ENCODE measurements around the gene AKNA. TPM values are rescaled to one million over a fixed set of nuclear protein-coding genes. Genes with fewer than 3 reads are reported as not detected.

The AKNA gene
- total RNA-seq, 1 donor from 2014 or later, result 6.3 TPM

DNA sequence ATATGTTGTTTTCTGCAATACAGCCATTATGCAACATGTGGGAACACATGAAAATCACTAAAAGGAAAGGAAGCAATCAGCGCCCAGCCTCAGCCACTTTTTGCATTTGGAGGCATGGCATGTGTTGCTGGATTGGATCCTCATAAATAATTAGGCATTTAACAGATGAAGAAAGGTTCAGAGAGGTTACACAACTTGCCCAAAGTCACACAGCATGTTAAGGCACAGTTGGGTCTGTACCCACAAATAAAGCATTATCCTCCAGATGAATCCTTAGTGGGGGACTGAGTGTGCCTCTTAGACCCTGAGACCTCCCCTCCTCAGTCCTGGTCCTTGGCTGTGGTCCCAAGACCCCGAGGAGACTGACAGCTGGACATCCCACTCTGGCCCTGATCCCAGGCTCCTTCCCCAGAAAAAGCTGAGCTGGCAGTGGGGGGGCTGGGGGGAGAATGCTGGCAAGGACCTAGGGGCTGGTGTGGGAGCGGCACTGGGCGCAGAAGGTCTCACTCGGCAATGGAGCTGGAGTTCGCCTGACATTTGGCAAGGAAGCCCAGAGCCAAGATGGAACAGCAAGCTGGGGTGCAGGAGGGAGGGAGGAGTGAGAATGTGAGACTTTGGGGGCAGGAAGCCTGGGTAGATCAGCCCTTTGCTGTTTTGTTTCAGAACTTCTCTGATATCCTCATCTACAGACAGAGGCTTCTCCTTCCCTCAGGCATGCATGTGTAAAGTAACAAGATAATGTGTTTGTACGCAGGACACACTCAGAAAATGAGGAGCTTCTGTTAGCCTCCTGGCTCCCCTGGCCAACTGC lies 6.9 kb upstream of the AKNA start:
- intact Hi-C loops (cut with micrococcal nuclease), result no loop called here
- Histone ChIP-seq H3K27ac (replicated peaks) (peak overlapping the region; percentile 38), H3K9me3 (replicated peaks) (no peaks in the 10 kb centered on the region), H3K4me1 (peaks cover 41% of the 10 kb centered on the region), H3K27me3 (ENCODE audit: low read depth) (no peaks in the 10 kb centered on the region), H3K4me3 (no peak overlapping the region), H3K36me3 (no peaks in the 10 kb centered on the region)
- DNase-seq, result no peak
- TF ChIP-seq, protein P1, sequence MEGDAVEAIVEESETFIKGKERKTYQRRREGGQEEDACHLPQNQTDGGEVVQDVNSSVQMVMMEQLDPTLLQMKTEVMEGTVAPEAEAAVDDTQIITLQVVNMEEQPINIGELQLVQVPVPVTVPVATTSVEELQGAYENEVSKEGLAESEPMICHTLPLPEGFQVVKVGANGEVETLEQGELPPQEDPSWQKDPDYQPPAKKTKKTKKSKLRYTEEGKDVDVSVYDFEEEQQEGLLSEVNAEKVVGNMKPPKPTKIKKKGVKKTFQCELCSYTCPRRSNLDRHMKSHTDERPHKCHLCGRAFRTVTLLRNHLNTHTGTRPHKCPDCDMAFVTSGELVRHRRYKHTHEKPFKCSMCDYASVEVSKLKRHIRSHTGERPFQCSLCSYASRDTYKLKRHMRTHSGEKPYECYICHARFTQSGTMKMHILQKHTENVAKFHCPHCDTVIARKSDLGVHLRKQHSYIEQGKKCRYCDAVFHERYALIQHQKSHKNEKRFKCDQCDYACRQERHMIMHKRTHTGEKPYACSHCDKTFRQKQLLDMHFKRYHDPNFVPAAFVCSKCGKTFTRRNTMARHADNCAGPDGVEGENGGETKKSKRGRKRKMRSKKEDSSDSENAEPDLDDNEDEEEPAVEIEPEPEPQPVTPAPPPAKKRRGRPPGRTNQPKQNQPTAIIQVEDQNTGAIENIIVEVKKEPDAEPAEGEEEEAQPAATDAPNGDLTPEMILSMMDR (IDR thresholded peaks at IDR 0.05; ENCODE audit: borderline replicate concordance), result no peak

DNA sequence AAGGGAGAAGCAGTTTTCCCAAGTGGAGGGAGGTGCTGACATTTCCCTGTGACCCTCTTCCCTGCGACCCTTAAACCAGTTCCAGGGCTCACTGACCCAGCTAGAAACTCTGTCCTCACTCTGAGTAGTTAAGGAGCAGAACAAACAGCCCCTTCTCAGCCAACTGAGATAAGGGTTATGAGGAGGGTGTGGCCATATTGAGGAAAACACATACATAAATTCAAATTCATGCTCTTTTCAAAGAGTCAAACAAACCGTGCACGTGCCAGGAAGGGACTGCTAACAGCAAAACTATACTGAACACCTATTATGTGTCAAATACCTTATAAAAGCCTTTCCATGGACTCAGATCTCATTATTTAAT lies 4.9 kb upstream of the AKNA start:
- H3K4me1 ChIP-seq, result peaks cover 46% of the 10 kb centered on the region

DNA sequence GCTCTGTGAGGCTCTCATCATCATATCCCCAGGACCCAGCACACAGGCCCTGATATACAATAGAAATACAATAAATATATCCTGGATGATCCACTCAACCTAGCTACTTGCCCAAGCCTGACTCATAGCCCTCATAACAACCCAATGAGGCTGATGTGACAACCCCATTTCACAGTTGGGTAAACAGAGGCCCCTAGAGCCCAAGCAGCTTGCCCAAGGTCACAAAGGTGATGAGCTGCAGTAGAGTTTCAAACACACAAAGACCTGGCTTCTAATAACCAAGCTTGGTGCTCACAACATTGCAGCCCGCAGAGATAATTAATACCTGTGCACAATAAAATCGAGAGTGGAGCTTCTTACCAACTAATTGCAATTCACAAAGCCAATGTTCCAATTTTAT lies 3.2 kb upstream of the AKNA start:
- Histone ChIP-seq H3K9me3 (replicated peaks) (no peaks in the 10 kb centered on the region), H3K27me3 (ENCODE audit: low read depth) (no peaks in the 10 kb centered on the region), H3K36me3 (no peaks in the 10 kb centered on the region), H3K27ac (replicated peaks) (peak overlapping the region; percentile 42), H3K4me1 (peaks cover 54% of the 10 kb centered on the region), H3K4me3 (no peak overlapping the region)
- intact Hi-C loops (cut with micrococcal nuclease), result no loop called here
- DNase-seq, result no peak
- TF ChIP-seq, protein P1 (IDR thresholded peaks at IDR 0.05; ENCODE audit: borderline replicate concordance), result no peak

More for the DNA sequence above, 4.9 kb upstream of the AKNA start:
- no peak for DNase-seq
- intact Hi-C loops (cut with micrococcal nuclease), result no loop called here
- no peak overlapping the region for H3K4me3 ChIP-seq
- H3K27me3 ChIP-seq (ENCODE audit: low read depth), result no peaks in the 10 kb centered on the region
- TF ChIP-seq, protein P1 (IDR thresholded peaks at IDR 0.05; ENCODE audit: borderline replicate concordance), result no peak
- H3K36me3 ChIP-seq, result no peaks in the 10 kb centered on the region
- H3K27ac ChIP-seq (replicated peaks), result peak overlapping the region; percentile 55
- no peaks in the 10 kb centered on the region for H3K9me3 ChIP-seq (replicated peaks)

DNA sequence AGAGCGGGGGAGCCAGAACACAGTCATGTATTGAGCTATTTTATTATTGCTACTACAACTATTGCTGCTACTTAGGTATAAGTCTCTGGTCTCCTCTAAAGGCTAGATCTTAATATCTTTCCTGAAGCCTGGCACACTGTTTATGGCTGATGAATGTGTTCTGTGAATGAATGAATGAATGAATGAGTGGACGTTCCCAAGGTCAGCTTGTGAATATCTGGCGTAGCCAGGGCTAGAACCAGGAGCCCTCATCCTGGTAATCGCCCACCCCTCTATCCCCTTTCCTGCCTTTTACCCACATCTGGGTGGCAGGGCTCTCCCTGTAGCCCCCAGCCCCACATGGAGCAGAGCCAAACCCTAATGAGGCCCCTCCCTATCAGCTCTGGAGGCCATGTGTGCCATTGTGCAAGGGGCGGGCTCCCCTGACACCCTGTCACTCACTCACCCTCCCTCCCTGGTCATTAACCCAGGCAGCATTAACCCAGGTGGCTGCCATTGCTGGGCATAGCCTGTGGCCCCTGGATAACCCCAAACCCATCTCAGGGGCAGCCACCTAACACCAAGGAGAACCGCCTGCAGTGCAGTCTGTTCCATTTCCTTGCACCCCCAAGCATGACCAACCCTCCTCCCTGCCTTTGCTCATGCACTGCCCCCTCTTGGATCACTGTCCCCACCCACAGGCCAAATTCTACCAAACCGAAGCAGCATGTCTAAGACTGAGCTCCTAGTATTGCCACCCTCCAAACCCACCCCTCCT lies 2.0 kb upstream of the AKNA start:
- intact Hi-C loops (cut with micrococcal nuclease), result no loop called here
- H3K4me1 ChIP-seq, result peaks cover 66% of the 10 kb centered on the region
- no peak overlapping the region for H3K4me3 ChIP-seq
- DNase-seq, result no peak
- no peaks in the 10 kb centered on the region for H3K27me3 ChIP-seq (ENCODE audit: low read depth)
- TF ChIP-seq, protein P1 (IDR thresholded peaks at IDR 0.05; ENCODE audit: borderline replicate concordance), result no peak
- no peaks in the 10 kb centered on the region for H3K9me3 ChIP-seq (replicated peaks)
- peak overlapping the region; percentile 42 for H3K27ac ChIP-seq (replicated peaks)
- no peaks in the 10 kb centered on the region for H3K36me3 ChIP-seq

DNA sequence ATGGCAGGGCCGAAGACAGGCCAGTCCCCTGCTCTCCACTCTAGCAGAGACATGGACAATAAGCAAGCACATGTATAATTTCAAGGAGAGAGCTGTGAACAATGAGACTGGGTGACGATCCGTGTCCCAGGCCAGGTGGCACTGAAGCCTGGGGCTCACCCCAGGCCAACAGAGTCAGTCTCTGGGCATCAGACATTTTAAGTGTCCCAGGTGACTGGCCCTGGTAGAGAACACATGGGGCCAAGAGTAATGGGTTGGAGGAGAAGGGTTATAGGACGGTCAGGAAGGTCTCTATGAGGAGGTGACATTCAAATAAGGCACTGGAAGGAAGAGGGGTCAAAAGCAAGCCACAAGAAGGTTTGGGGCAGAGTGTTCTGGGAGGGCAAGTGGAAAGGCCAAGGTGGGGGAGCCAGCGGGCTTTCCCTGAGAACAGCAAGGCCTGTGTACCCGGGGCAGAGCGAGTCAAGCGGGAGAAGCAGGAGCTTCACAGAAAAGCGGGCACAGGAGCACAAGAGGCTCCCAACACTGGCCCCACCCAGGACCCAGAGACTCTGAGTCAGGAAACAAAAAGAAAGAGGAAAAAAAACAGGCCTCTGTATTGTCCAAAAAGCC lies 1.1 kb upstream of the AKNA start:
- DNase-seq, result no peak
- intact Hi-C loops (cut with micrococcal nuclease), result no loop called here
- Histone ChIP-seq H3K4me1 (peaks cover 74% of the 10 kb centered on the region), H3K9me3 (replicated peaks) (no peaks in the 10 kb centered on the region), H3K27ac (replicated peaks) (peak overlapping the region; percentile 89), H3K36me3 (no peaks in the 10 kb centered on the region), H3K27me3 (ENCODE audit: low read depth) (no peaks in the 10 kb centered on the region), H3K4me3 (no peak overlapping the region)
- TF ChIP-seq, protein P1 (IDR thresholded peaks at IDR 0.05; ENCODE audit: borderline replicate concordance), result no peak
